Activated naive CD8-positive, alpha-beta T cell treated with anti-CD3 and anti-CD28 coated beads, Interleukin-2, amount 50 U/mL, for 24 hours (primary cell): ENCODE results near the gene PPEF2.
"Not testable (repeated sequence)": the region's sequence is repeated elsewhere in the genome, so short reads cannot be mapped to it uniquely, and the experiment has no call there.

Source experiments
- ATAC-seq: fragments of 150-1000 bp; cut with Tn5 transposase; one replicate; pipeline ENCODE4 v1.10.0; 2021
- DNase-seq: peaks from one replicate; pipeline ENCODE4 v3.0.0; 2021
- H3K27ac Mint-ChIP-seq: one replicate; pipeline ENCODE4 v1.8.0; 2021; ENCODE audit warnings: mild to moderate bottlenecking, mixed read lengths
- H3K27me3 Mint-ChIP-seq: one replicate; pipeline ENCODE4 v1.8.0; 2021; ENCODE audit warnings: mixed read lengths
- H3K36me3 Mint-ChIP-seq: one replicate; pipeline ENCODE4 v1.8.0; 2021; ENCODE audit warnings: low read depth, mixed read lengths
- H3K4me1 Mint-ChIP-seq: one replicate; pipeline ENCODE4 v1.8.0; 2021; ENCODE audit warnings: mixed read lengths
- H3K4me3 Mint-ChIP-seq: one replicate; pipeline ENCODE4 v1.8.0; 2021; ENCODE audit warnings: mild to moderate bottlenecking, moderate library complexity, mixed read lengths
- H3K9me3 Mint-ChIP-seq: one replicate; pipeline ENCODE4 v1.8.0; 2021; ENCODE audit warnings: mixed read lengths

PPEF2 gene

DNA sequence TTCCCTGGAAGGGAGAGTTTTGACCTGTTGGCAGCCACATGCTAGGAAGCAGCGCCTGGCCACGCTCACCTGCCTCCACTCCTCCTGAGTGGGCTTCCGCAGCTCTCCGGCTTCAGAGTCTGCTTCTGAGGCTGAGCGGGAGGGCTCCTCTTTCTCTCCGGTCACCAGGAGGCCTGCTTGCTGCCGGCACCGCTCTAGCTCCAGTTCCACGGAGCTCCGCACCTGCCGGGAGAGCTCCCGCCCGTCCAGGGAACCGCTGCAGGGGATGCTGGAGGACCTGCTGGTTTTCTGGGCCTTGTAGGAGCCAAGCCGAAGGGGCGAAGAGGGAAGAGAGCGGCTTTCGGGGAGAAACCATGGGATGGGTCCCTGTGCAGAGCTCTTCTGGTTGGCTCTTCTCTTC, 26.0 kb downstream of the PPEF2 start:
- Mint-ChIP-seq H3K27ac (no peak overlapping the region), H3K4me1 (no peaks in the 10 kb centered on the region), H3K27me3 (no peaks in the 10 kb centered on the region), H3K9me3 (no peaks in the 10 kb centered on the region), H3K4me3 (no peak overlapping the region), H3K36me3 (no peaks in the 10 kb centered on the region)
- ATAC-seq, result no peak
- no peak for DNase-seq

DNA sequence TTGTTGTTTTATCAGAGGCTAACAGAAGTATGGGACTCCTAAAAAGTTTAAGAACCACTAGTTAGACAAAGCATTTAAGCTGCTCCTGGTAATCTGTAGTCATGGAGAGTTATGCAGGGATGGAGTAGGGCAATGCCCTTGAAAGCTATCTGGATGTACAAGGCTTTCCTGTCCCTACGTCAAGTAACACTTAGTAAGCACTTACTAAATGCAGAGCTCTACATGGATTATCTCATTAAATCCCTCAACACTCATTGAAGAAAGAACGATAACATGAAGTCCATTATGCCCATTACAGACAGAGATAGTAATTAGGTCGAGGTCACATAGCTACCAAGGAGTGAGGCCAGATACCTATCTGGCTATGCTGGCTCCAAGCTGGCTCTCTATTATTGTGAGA, 33.2 kb downstream of the PPEF2 start:
- ATAC-seq (no peak), DNase-seq (no peak)

DNA sequence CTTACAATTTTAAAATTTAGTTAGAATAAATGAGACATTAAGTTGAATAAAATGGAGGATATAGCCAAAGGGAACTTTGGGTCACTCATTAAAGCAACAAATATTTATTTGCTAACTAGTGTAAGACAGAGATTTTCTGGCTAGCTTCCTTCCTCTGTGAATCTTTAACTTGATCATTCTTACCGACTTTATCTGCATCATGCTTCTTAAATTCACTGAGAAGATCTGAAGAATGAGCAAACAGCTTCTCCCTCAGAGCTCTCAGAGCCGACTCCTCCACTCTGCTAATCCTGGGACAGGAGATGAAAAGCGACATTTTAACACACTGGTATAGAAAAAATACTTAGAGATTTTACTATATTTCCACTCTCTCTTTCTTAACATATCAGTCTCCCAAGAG, 35.1 kb downstream of the PPEF2 start:
- no peak for DNase-seq
- Mint-ChIP-seq H3K9me3 (no peaks in the 10 kb centered on the region), H3K27ac (no peak overlapping the region), H3K36me3 (no peaks in the 10 kb centered on the region), H3K4me1 (no peaks in the 10 kb centered on the region), H3K27me3 (no peaks in the 10 kb centered on the region), H3K4me3 (no peak overlapping the region)
- ATAC-seq, result no peak

More for the DNA sequence above, 33.2 kb downstream of the PPEF2 start:
- Mint-ChIP-seq H3K9me3 (no peaks in the 10 kb centered on the region), H3K4me1 (no peaks in the 10 kb centered on the region), H3K4me3 (no peak overlapping the region), H3K27me3 (no peaks in the 10 kb centered on the region), H3K27ac (no peak overlapping the region), H3K36me3 (no peaks in the 10 kb centered on the region)

DNA sequence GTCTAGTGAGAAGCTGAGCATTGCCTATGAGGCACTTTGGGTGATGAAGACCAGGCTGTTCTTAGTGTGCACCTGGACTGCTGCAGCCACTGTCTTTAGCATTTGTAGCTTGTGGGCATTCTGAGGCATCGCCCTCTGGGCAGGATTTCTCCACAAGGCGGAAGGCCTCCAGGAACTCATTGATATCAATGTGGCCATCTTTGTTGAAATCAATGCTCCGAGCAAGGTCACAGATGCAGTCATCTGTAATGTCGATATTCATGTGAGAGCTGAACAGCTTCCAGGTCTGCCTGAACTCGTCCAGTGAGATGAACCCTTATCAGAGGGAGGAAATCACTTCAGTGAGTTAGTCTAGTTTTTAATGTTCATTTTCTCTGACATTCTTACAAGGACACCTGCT, 41.6 kb downstream of the PPEF2 start:
- Mint-ChIP-seq H3K27me3 (no peaks in the 10 kb centered on the region), H3K4me3 (no peak overlapping the region), H3K36me3 (no peaks in the 10 kb centered on the region), H3K4me1 (no peaks in the 10 kb centered on the region), H3K9me3 (no peaks in the 10 kb centered on the region), H3K27ac (no peak overlapping the region)
- no peak for ATAC-seq
- DNase-seq, result no peak

DNA sequence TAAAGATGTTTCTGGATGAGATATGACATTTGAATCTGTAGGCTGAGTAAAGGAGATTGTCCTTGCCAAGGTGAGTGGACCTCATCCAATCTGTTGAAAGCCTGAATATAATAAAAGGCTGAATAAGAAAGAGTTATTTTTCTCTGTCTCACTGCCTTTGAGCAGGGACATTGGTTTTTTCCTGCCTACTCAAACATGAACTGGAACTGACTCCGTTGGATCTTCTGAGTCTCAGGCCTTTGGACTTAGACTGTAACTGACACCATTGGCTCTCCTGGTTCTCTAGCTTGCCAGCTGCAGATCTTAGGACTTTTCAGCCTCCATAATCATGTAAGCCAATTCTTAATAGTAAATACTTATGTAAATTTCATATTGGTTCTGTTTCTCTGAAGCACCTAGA, 43.5 kb downstream of the PPEF2 start:
- Mint-ChIP-seq H3K27me3 (no peaks in the 10 kb centered on the region), H3K9me3 (no peaks in the 10 kb centered on the region), H3K27ac (no peak overlapping the region), H3K36me3 (no peaks in the 10 kb centered on the region), H3K4me3 (no peak overlapping the region), H3K4me1 (no peaks in the 10 kb centered on the region)
- ATAC-seq, result no peak
- DNase-seq, result no peak

DNA sequence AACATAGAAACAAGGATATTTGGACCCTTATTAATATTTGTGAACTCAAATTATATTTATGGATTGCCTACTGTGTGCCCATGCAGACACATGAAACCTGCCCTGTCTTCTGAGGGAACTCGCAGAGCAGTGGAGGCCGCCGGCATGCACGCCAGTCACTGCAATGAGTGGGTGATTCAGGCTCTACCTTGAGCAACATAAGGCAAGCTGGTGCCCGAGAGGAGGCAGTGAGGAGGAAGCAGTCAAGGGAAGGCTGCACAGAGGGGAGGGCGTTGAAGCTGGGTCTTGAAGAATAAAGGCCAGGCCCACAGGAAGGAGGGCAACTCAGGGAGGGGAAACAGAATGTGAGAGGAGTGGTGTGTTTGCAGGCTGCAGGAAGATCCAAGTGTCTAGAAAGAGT, 52.8 kb downstream of the PPEF2 start:
- H3K27me3 Mint-ChIP-seq, result peaks cover 4% of the 10 kb centered on the region
- DNase-seq (no peak), ATAC-seq (no peak)
- peaks cover 9% of the 10 kb centered on the region for H3K4me1 Mint-ChIP-seq
- no peak overlapping the region for H3K4me3 Mint-ChIP-seq
- H3K27ac Mint-ChIP-seq, result no peak overlapping the region
- H3K36me3 Mint-ChIP-seq, result no peaks in the 10 kb centered on the region
- H3K9me3 Mint-ChIP-seq, result no peaks in the 10 kb centered on the region

DNA sequence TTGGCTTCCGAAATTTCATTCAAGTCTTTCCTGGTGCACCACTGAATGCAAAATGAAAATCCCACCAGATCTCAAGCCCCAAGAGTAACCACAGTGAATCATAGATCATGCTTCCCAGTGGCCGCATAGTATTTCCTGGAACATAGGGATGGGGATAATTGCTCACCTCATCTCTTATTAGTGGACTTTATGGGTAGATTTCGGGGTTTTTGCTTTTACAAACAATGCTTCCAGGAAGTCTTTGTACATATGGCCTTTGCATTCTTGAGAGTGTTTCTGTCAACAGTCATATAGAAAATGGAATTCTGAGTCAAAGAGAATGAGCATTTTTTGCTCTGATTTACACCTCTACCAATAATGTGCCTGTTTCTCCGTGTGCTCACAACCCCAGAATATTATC, 53.4 kb downstream of the PPEF2 start:
- H3K36me3 Mint-ChIP-seq, result no peaks in the 10 kb centered on the region
- DNase-seq (no peak), ATAC-seq (peak; percentile 35)
- peaks cover 9% of the 10 kb centered on the region for H3K4me1 Mint-ChIP-seq
- H3K27ac Mint-ChIP-seq, result no peak overlapping the region
- peaks cover 4% of the 10 kb centered on the region for H3K27me3 Mint-ChIP-seq
- H3K4me3 Mint-ChIP-seq, result no peak overlapping the region
- no peaks in the 10 kb centered on the region for H3K9me3 Mint-ChIP-seq

DNA sequence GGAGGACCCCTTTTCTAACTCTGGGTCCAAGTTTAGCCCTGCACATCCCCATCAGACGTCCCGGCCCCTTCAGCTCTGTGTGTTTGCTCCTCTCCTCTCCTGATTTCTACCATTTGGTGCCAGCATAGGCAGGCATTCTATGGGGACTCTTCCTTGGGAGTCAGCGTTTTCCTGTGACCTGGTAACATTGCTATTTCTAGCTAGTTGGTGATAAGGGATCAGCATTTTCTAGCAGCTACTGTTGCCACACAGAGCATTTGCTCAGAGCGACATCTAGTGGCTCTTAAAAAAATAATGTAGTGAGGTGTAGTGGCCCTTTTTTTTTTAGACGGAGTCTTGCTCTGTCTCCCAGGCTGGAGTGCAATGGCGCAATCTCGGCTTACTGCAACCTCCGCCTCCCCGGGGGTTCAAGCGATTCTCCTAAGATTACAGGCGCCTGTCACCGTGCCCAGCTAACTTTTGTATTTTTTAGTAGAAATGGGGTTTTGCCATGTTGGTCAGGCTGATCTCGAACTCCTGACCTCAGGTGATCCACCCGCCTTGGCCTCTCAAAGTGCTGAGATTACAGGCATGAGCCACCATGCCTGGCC, 54.0 kb downstream of the PPEF2 start:
- DNase-seq (peak; percentile 5), ATAC-seq (peak; percentile 89)
- H3K36me3 Mint-ChIP-seq, H3K4me3 Mint-ChIP-seq, H3K9me3 Mint-ChIP-seq, H3K27me3 Mint-ChIP-seq, H3K4me1 Mint-ChIP-seq, H3K27ac Mint-ChIP-seq: not testable (repeated sequence)

DNA sequence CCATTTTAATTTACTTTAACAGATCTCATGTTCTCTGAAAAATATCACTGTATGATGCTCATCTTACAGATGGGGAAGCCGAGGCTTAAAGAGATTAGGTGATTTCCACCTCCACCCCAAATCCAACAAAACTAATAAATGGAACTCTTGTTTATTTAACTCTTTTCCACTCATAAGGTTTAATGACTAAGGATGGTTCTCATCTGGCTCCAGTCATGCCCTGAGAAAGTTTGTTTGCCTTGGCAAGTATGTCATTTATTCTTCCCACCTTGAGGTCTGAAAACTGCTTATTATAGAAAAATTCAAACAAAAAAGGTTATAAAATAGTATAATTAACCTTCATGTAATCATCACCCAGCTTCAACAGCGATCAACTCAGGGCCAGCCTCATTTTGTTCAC, 56.3 kb downstream of the PPEF2 start:
- H3K9me3 Mint-ChIP-seq, result no peaks in the 10 kb centered on the region
- DNase-seq (no peak), ATAC-seq (no peak)
- peaks cover 9% of the 10 kb centered on the region for H3K4me1 Mint-ChIP-seq
- peaks cover 2% of the 10 kb centered on the region for H3K27me3 Mint-ChIP-seq
- H3K27ac Mint-ChIP-seq, result no peak overlapping the region
- H3K4me3 Mint-ChIP-seq, result no peak overlapping the region
- no peaks in the 10 kb centered on the region for H3K36me3 Mint-ChIP-seq

DNA sequence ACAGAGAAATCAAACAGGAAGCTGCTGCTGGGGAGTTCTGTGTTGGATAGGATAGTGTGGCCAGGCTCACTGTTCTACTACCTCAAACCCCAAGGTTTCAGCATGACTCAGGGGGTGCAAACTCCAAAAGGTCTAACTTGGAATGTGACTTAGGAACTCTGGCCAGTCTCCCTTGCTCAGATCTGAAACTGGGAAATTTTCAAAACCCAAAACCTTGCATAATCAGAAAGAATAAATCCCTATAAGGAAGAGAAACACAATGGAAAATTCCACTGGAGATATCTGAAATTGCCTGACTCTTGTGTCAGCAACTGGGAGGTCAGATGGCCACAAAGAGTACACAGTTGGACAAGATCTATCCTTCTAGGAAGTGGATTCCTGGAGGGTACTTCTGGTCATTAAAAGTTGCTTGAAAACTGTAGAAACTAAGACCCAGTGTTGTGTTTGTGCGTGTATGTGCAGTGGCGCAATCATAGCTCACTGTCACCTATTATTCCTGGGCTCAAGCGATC, 58.0 kb downstream of the PPEF2 start:
- H3K4me3 Mint-ChIP-seq, result no peak overlapping the region
- no peak overlapping the region for H3K27ac Mint-ChIP-seq
- H3K27me3 Mint-ChIP-seq, result no peaks in the 10 kb centered on the region
- no peaks in the 10 kb centered on the region for H3K9me3 Mint-ChIP-seq
- DNase-seq (no peak), ATAC-seq (no peak)
- peaks cover 4% of the 10 kb centered on the region for H3K4me1 Mint-ChIP-seq
- no peaks in the 10 kb centered on the region for H3K36me3 Mint-ChIP-seq

DNA sequence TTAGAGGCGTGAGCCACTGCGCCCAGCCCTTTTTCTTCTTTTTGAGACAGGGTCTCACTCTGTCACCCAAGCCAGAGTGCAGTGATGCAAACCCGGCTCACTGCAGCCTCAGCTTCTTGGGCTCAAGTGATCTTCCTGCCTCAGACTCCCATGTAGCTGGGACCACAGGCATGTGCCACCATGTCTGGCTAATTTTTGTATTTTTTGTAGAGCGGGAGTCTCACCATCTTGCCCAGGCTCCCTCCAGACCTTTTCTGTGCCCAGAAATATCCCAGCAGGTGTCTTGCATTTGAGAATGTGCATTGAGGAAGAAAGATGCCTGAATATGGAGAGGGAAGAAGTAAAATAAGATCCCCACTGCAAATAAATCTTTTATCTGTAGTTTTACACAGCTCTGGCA, 58.7 kb downstream of the PPEF2 start:
- Mint-ChIP-seq H3K4me1 (no peaks in the 10 kb centered on the region), H3K9me3 (no peaks in the 10 kb centered on the region), H3K27ac (no peak overlapping the region), H3K36me3 (no peaks in the 10 kb centered on the region), H3K27me3 (no peaks in the 10 kb centered on the region), H3K4me3 (no peak overlapping the region)
- ATAC-seq, result no peak
- no peak for DNase-seq

DNA sequence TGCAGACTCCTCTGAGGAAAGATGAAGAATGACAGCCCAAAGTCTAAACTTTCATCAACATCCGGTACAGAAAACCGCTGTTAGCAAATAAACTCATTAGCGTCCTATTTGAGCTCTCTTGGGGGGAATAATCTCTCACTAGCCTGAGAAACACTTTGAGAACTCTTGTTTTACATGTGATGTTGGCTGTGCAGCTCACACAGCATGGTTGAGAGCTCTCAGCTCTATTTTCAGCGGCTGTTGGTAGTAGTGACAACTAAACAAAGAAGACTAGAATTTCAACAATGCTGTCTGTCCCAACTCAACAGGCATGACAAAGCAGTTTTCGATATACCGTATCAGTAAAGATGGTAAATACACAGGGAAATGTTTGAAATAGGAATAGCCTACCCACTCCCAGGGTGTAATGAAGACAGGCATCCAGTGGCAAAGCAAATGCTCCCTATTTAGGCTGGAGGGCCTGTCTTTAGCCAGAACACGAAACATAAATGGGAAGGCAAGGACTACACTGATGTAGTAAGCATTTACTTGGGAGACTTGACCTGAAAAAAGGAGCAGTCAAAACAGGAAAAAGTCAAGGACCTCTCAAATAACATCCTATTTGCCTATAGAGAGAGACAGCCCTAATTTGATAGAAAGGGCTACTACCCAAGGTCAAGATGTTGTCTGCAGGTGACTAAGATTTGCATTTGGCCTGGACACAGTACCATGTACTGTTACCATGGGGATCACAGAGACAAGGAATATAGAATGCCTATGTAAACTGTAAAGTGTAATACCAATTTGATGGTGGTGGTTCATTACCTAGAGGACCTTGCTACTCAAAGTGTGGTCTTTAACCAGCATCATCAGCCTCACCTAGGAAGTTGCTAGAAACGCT, 60.4 kb downstream of the PPEF2 start:
- no peaks in the 10 kb centered on the region for H3K36me3 Mint-ChIP-seq
- no peak overlapping the region for H3K4me3 Mint-ChIP-seq
- ATAC-seq (no peak), DNase-seq (no peak)
- H3K27ac Mint-ChIP-seq, result no peak overlapping the region
- H3K9me3 Mint-ChIP-seq, result no peaks in the 10 kb centered on the region
- no peaks in the 10 kb centered on the region for H3K4me1 Mint-ChIP-seq
- H3K27me3 Mint-ChIP-seq, result no peaks in the 10 kb centered on the region

DNA sequence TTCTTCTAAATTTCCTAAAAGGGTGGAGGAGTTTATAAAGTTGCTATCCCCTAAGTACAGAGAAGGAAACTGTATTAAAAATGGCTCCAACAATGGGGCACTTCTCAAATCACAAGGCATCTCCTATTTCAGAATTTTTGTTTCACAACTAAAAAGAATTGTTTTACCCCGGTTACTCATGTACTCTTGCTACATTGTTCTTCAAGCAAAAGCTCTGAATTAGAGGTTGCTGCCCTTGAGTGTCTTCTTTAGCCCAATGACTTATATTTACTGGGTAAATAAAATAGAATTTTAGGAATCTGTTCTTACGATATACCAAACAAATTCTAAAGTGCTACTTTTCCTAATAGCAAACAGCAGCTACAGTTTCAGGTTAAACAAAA, 67.5 kb downstream of the PPEF2 start:
- H3K27ac Mint-ChIP-seq, result no peak overlapping the region

DNA sequence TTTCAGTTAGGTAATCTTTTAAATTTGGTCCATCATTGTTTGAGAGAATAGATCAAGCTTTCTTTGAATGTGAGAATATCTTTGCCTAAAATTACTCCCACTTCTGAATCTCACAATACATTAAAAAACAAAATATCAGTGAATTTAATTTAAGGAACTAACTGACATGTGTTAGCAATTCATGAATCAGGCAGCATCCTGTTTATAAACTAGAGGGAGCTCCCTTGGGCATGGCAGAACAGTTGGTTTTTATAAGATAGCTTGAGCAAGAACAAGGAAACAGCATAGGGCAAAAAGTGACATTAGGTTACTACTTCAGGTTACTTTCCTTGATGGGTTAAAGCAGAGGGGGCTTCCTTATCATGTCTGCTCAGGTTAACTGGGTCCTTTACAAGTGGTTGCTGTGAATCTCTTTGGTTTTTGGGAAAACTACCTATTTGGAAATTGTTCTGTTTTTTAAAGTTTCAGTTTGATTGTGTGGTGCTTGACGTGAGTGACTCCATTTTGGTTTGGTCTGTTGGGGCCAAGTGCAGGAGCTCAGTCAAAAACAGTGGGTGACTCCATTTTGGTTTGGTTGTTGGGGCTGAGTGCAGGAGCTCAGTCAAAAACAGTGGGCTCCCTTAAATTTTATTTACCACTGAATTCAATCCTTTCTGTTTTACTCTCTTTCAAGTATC, 68.0 kb downstream of the PPEF2 start:
- DNase-seq (no peak), ATAC-seq (no peak)
- no peaks in the 10 kb centered on the region for H3K4me1 Mint-ChIP-seq
- no peaks in the 10 kb centered on the region for H3K36me3 Mint-ChIP-seq
- no peak overlapping the region for H3K27ac Mint-ChIP-seq
- H3K4me3 Mint-ChIP-seq, result no peak overlapping the region
- H3K27me3 Mint-ChIP-seq, result no peaks in the 10 kb centered on the region
- H3K9me3 Mint-ChIP-seq, result no peaks in the 10 kb centered on the region

More for the DNA sequence above, 67.5 kb downstream of the PPEF2 start:
- H3K27me3 Mint-ChIP-seq, result no peaks in the 10 kb centered on the region
- H3K4me3 Mint-ChIP-seq, result no peak overlapping the region
- no peaks in the 10 kb centered on the region for H3K9me3 Mint-ChIP-seq
- no peaks in the 10 kb centered on the region for H3K36me3 Mint-ChIP-seq
- no peak for ATAC-seq
- DNase-seq, result no peak
- no peaks in the 10 kb centered on the region for H3K4me1 Mint-ChIP-seq

DNA sequence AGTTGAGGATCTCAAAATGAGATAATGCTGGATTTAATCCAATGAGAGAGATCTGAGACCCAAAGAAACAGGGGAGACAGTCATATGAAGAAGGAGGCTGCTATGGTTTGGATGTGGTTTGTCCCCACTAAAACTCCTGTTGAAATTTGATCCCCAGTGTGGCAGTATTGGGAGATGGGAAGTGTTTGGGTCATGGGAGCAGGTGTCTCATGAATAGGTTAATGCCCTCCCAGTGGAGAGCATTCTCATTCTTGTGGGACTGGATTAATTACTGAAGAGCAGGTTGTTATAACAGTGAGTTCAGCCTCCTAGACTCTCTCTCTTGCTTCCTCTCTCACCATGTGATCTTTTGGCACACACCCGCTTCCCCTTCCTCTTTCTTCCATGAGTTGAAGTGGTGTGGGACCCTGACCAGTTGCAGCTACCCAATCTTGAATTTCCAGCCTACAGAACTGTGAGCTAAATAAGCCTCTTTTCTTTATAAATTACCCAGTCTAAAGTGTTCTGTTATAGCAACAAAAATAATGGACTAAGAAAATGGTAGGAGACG, 70.3 kb downstream of the PPEF2 start:
- ATAC-seq, result no peak
- DNase-seq, result no peak
- no peaks in the 10 kb centered on the region for H3K36me3 Mint-ChIP-seq
- H3K27ac Mint-ChIP-seq, result no peak overlapping the region
- H3K27me3 Mint-ChIP-seq, result no peaks in the 10 kb centered on the region
- H3K9me3 Mint-ChIP-seq, result no peaks in the 10 kb centered on the region
- H3K4me3 Mint-ChIP-seq, result no peak overlapping the region
- H3K4me1 Mint-ChIP-seq, result no peaks in the 10 kb centered on the region
